Smooth muscle cell (in vitro differentiated cells): Measurements from ENCODE around the gene KRT75. TPM values are rescaled to one million over a fixed set of nuclear protein-coding genes. Genes with fewer than 3 reads are reported as not detected.
A peak's percentile ranks its signal among the peaks of the same experiment; 100 is the strongest.

Source experiments
- DNase-seq: peaks from one replicate; lab custom pipeline; 2025; ENCODE audit not compliant: unreplicated experiment; lab: John Stamatoyannopoulos, UW
- H2AFZ ChIP-seq: fragments of 200-600 bp; sonication (generic); 2 replicates; pipeline ENCODE4 v1.6.0; 2016; ENCODE audit warnings: antibody characterized with exemption, low read depth, mild to moderate bottlenecking
- H3F3A ChIP-seq: fragments of 200-600 bp; sonication (generic); 2 replicates; pipeline ENCODE4 v1.6.0; 2017; ENCODE audit warnings: antibody characterized with exemption, low read depth
- H3K27ac ChIP-seq: fragments of 200-600 bp; sonication (generic); 2 replicates; pipeline ENCODE4 v1.5.1; 2016; ENCODE audit warnings: low read depth, mild to moderate bottlenecking
- H3K27me3 ChIP-seq: fragments of 200-600 bp; sonication (generic); 2 replicates; pipeline ENCODE4 v1.6.1; 2016; ENCODE audit warnings: low read depth, mild to moderate bottlenecking
- H3K36me3 ChIP-seq: fragments of 200-600 bp; sonication (generic); 2 replicates; pipeline ENCODE4 v1.5.1; 2016; ENCODE audit warnings: low read depth
- H3K4me1 ChIP-seq: fragments of 200-600 bp; sonication (generic); 2 replicates; pipeline ENCODE4 v1.5.1; 2016; ENCODE audit warnings: low read depth
- H3K4me2 ChIP-seq: fragments of 200-600 bp; sonication (generic); 2 replicates; pipeline ENCODE4 v1.6.0; 2016; ENCODE audit warnings: mild to moderate bottlenecking
- H3K4me3 ChIP-seq: fragments of 200-600 bp; sonication (generic); 2 replicates; pipeline ENCODE4 v1.5.1; 2016; ENCODE audit warnings: mild to moderate bottlenecking
- H3K79me2 ChIP-seq: fragments of 200-600 bp; sonication (generic); 2 replicates; pipeline ENCODE4 v1.6.0; 2016; ENCODE audit warnings: low read depth, mild to moderate bottlenecking
- H3K9ac ChIP-seq: fragments of 200-600 bp; sonication (generic); 2 replicates; pipeline ENCODE4 v1.6.0; 2016; ENCODE audit warnings: low read depth
- H3K9me3 ChIP-seq: fragments of 200-600 bp; sonication (generic); replicated peaks from 2 replicates; pipeline ENCODE4 v1.5.1; 2016; ENCODE audit warnings: low read depth
- H4K20me1 ChIP-seq: fragments of 200-600 bp; sonication (generic); 2 replicates; pipeline ENCODE4 v1.6.0; 2016; ENCODE audit warnings: low read depth
- WGBS: methylation state at CpG from one replicate; pipeline ENCODE4 v1.1.7; 2016; ENCODE audit warnings: low lambda C conversion rate; 5-methylcytosine and 5-hydroxymethylcytosine counted together
- polyA plus RNA-seq: library from polyadenylated mRNA; unstranded; fragments of >200 nt; fragmentation: Nextera tagmentation; extraction: Ambion mirVana; gene quantifications from 2 replicates; pipeline ENCODE4 v1.2.1, GENCODE V29; 2016
- total RNA-seq: library from RNA; depleted of rRNA; stranded (reverse); fragments of >200 nt; gene quantifications from 2 replicates; pipeline ENCODE4 v1.2.3, GENCODE V29; 2014
- TF ChIP-seq, protein P1 (sequence below): fragments of 200-600 bp; sonication (generic); IDR thresholded peaks from 2 replicates; pipeline ENCODE4 v1.5.1; 2017; ENCODE audit warnings: borderline replicate concordance, mild to moderate bottlenecking, antibody characterized with exemption; ENCODE audit not compliant: insufficient read depth, poor library complexity, severe bottlenecking

The KRT75 gene
- total and polyA plus RNA-seq, 2 experiments from 2014 or later: 0.37 to 1.9 TPM

DNA sequence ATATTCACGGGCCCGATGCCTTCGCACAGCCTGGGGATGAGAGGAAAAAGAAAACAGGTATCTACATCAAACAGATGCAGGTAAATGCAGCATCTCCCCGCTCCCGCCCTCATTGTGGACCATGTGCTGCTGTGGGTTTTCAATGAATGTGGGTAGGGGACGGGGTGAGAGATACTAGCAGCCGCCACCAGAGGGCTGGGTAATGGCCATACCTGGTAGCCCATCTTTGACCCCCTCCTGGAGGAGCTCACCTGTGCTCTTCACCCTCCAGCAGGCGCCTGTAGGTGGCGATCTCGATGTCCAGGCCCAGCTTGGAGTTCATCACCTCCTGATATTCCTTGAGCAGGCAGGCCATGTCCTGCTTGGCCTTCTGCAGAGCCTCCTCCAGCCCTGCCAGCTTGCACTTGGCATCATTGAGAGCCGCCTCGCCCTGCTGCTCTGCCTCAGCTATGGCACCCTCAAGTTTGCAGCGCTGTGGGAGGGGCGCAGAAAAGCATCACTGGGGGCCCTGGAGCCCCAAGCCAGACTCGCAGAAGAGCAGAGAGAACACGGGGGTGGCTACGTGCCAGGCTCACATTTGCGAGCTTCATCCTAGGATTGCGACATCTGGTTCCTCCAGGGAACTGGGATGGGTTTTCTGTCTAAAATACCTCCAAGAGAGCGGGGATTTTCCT is 38.3 kb downstream of the KRT75 start:
- Histone ChIP-seq H3K36me3 (no peaks in the 10 kb centered on the region), H3K4me1 (no peaks in the 10 kb centered on the region), H2AFZ (no peak overlapping the region), H3K9ac (no peak overlapping the region), H3K27ac (no peak overlapping the region), H3F3A (no peaks in the 10 kb centered on the region), H3K4me2 (no peak overlapping the region), H3K79me2 (no peaks in the 10 kb centered on the region), H3K27me3 (no peaks in the 10 kb centered on the region), H4K20me1 (no peaks in the 10 kb centered on the region), H3K4me3 (no peak overlapping the region), H3K9me3 (no peaks in the 10 kb centered on the region)
- no peak for DNase-seq
- 50% methylated on average over 20 of the region's 20 CpGs for WGBS
- TF ChIP-seq, protein P1, sequence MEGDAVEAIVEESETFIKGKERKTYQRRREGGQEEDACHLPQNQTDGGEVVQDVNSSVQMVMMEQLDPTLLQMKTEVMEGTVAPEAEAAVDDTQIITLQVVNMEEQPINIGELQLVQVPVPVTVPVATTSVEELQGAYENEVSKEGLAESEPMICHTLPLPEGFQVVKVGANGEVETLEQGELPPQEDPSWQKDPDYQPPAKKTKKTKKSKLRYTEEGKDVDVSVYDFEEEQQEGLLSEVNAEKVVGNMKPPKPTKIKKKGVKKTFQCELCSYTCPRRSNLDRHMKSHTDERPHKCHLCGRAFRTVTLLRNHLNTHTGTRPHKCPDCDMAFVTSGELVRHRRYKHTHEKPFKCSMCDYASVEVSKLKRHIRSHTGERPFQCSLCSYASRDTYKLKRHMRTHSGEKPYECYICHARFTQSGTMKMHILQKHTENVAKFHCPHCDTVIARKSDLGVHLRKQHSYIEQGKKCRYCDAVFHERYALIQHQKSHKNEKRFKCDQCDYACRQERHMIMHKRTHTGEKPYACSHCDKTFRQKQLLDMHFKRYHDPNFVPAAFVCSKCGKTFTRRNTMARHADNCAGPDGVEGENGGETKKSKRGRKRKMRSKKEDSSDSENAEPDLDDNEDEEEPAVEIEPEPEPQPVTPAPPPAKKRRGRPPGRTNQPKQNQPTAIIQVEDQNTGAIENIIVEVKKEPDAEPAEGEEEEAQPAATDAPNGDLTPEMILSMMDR: peak; percentile 37

- no peak for DNase-seq
- no peaks in the 10 kb centered on the region for H3K4me1 ChIP-seq
- no peaks in the 10 kb centered on the region for H3K9me3 ChIP-seq
- H3K4me2 ChIP-seq: no peak overlapping the region
- H4K20me1 ChIP-seq: no peaks in the 10 kb centered on the region
- H3K27me3 ChIP-seq: no peaks in the 10 kb centered on the region
- H3F3A ChIP-seq: no peaks in the 10 kb centered on the region
- 90% methylated on average over 13 of the region's 13 CpGs for WGBS
- H3K9ac ChIP-seq: no peak overlapping the region
- H2AFZ ChIP-seq: no peak overlapping the region
- TF ChIP-seq, protein P1: no peak
- no peak overlapping the region for H3K27ac ChIP-seq
- no peaks in the 10 kb centered on the region for H3K79me2 ChIP-seq
- H3K36me3 ChIP-seq: no peaks in the 10 kb centered on the region
- no peak overlapping the region for H3K4me3 ChIP-seq
These were observed 39.2 kb downstream of the KRT75 start for GRCh38 chr12:52394836-52395405.

GRCh38 chr12:52392465-52393007 is 41.6 kb downstream of the KRT75 start:
- TF ChIP-seq, protein P1: no peak
- H3K79me2 ChIP-seq: no peaks in the 10 kb centered on the region
- H3K9ac ChIP-seq: no peak overlapping the region
- no peak overlapping the region for H2AFZ ChIP-seq
- no peak overlapping the region for H3K27ac ChIP-seq
- no peaks in the 10 kb centered on the region for H3K4me1 ChIP-seq
- H3F3A ChIP-seq: no peaks in the 10 kb centered on the region
- WGBS: 91% methylated on average over 7 of the region's 7 CpGs
- DNase-seq: no peak
- H3K9me3 ChIP-seq: no peaks in the 10 kb centered on the region
- H3K4me2 ChIP-seq: no peak overlapping the region
- peaks cover 13% of the 10 kb centered on the region for H3K27me3 ChIP-seq
- H4K20me1 ChIP-seq: no peaks in the 10 kb centered on the region
- no peak overlapping the region for H3K4me3 ChIP-seq
- H3K36me3 ChIP-seq: no peaks in the 10 kb centered on the region

DNA sequence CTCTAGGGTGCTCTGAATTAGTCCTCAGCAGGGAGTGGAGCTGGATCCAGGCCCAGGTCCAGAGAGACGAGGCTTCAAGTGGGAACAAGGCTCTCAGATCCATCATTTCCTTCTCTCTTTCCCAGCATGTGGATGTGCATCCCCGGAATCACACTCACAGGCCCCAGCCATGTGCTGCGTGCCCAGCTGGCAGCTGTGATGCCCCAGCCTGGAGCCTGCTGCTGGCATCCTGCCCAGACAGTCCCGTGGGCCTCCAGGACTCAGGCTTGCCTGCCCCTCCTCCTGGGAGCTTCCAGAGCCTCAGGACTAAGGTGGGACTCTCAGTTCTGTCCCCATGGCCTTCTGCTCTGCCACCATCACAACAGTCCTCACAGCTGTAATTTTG is 42.6 kb downstream of the KRT75 start:
- Histone ChIP-seq H3K4me2 (no peak overlapping the region), H3K79me2 (no peaks in the 10 kb centered on the region), H2AFZ (no peak overlapping the region), H3K27me3 (peaks cover 19% of the 10 kb centered on the region), H3K4me1 (no peaks in the 10 kb centered on the region), H3K9ac (no peak overlapping the region), H3K27ac (no peak overlapping the region), H3F3A (no peaks in the 10 kb centered on the region), H3K4me3 (no peak overlapping the region), H4K20me1 (no peaks in the 10 kb centered on the region), H3K9me3 (no peaks in the 10 kb centered on the region), H3K36me3 (no peaks in the 10 kb centered on the region)
- WGBS: 69% methylated on average over 4 of the region's 4 CpGs
- DNase-seq: peak; percentile 13
- TF ChIP-seq, protein P1: no peak
